Activated B cell treated with CpG ODN at 0.5 μM for 24 hours (primary cell): ENCODE measurements around the gene RHOJ. TPM values are rescaled to one million over a fixed set of nuclear protein-coding genes. Genes with fewer than 3 reads are reported as not detected.

Experiments used
- ATAC-seq: fragments of 200-7000 bp; cut with Tn5 transposase; one replicate; pipeline ENCODE4 v1.10.0; 2021; ENCODE audit warnings: low read depth, mild to moderate bottlenecking, moderate library complexity
- CTCF ChIA-PET: fragments of 350-600 bp; sonication (Branson Sonifier 250); formaldehyde crosslinking; loops from one replicate; lab custom pipeline; 2021; ENCODE audit warnings: antibody characterized with exemption; lab: Charles Lee
- POLR2A ChIA-PET: fragments of 350-600 bp; sonication (Branson Sonifier 250); formaldehyde crosslinking; loops from one replicate; lab custom pipeline; 2021; ENCODE audit warnings: antibody characterized with exemption; lab: Charles Lee
- DNase-seq: peaks from one replicate; pipeline ENCODE4 v3.0.0; 2022
- H3K27ac Mint-ChIP-seq: one replicate; pipeline ENCODE4 v1.8.0; 2020; ENCODE audit warnings: mixed read lengths
- H3K27me3 Mint-ChIP-seq: one replicate; pipeline ENCODE4 v1.8.0; 2021; ENCODE audit warnings: mixed read lengths
- H3K36me3 Mint-ChIP-seq: one replicate; pipeline ENCODE4 v1.8.0; 2021; ENCODE audit warnings: low read depth, mixed read lengths
- H3K4me1 Mint-ChIP-seq: one replicate; pipeline ENCODE4 v1.8.0; 2021; ENCODE audit warnings: mixed read lengths
- H3K4me3 Mint-ChIP-seq: one replicate; pipeline ENCODE4 v1.8.0; 2020; ENCODE audit warnings: mild to moderate bottlenecking, mixed read lengths
- H3K9me3 Mint-ChIP-seq: one replicate; pipeline ENCODE4 v1.8.0; 2020; ENCODE audit warnings: mixed read lengths
- CTCF ChIP-seq: fragments of 200-600 bp; IDR thresholded peaks from one replicate; pipeline ENCODE4 v1.8.0; 2022; ENCODE audit warnings: antibody characterized with exemption, mild to moderate bottlenecking
- intact Hi-C: fragments of 100-400 bp; cut with micrococcal nuclease; formaldehyde crosslinking; loops from one replicate; pipeline ENCODE4 v1.15.1; 2024
- total RNA-seq: library from RNA; stranded (reverse); gene quantifications from 2 replicates; pipeline ENCODE4 v1.2.3, GENCODE V29; 2022

The RHOJ gene
- total RNA-seq, 1 donor from 2014 or later: not detected

GRCh38 chr14:63193236-63193635, 11.0 kb upstream of the RHOJ start:
- Mint-ChIP-seq H3K27ac (no peak overlapping the region), H3K9me3 (peaks cover 7% of the 10 kb centered on the region), H3K4me1 (no peaks in the 10 kb centered on the region), H3K4me3 (no peak overlapping the region), H3K27me3 (no peaks in the 10 kb centered on the region), H3K36me3 (no peaks in the 10 kb centered on the region)
- intact Hi-C loops: no loop called here
- TF ChIP-seq CTCF: no peak
- ChIA-PET CTCF (no interaction called here), POLR2A (no interaction called here)
- no peak for DNase-seq
- ATAC-seq: no peak

DNA sequence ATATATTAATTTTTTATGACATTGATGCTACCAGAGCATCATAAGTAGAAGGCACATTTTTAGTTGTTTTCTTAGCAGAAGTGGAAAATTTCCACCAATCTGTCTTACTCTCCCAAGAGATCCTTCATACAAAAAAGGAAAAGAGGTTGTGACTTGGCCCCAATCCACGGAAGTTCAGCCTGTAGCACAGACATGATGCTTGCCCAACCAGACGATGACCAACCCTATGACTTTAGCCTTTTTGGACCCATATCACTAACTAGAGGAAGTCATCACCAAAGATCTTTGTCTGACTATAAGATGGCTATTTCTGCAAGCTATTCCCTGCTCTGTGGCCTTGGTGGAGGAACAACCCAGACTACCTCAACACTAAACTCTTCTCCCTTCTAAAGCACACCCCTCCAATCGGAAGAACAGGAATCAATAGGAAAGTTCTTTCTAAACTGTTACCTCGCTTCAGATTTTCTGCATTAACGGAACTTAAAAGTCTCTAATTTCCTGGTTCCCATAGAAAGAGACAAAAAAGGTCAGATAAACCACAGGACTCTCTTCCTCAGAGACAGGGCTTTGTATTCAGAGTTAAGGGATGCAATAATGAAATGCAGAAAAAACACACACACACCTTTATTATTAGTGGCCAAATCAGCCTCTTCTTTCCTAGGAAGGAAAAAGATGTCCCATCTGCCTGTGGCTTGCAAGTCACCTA, 4.1 kb upstream of the RHOJ start:
- CTCF ChIA-PET: no interaction called here
- ATAC-seq: no peak

DNA sequence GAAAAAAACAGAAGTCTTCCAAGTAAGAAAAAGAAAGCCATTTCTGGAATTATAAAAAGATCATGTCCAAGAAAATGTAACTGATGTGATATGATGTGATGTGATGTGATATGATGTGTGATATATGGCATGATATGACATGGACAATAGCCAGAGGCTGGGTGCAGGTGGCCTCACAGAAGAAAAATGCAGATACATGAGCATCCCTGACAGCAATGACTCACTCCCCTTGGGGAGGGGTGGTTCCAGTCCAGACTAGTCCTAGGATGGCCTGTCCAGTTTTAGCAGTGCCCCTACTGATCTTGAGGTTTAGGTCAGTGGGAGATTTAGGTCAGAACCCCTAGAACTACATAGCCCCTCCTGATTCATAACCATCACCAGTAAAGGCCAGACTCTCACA, 3.5 kb upstream of the RHOJ start:
- ATAC-seq (no peak), DNase-seq (no peak)
- Mint-ChIP-seq H3K27ac (no peak overlapping the region), H3K4me3 (no peak overlapping the region), H3K27me3 (peaks cover 5% of the 10 kb centered on the region), H3K36me3 (no peaks in the 10 kb centered on the region), H3K9me3 (no peaks in the 10 kb centered on the region), H3K4me1 (no peaks in the 10 kb centered on the region)
- intact Hi-C loops: no loop called here
- ChIA-PET CTCF (no interaction called here), POLR2A (no interaction called here)
- no peak for TF ChIP-seq CTCF

More for the DNA sequence above, 4.1 kb upstream of the RHOJ start:
- DNase-seq: no peak
- Mint-ChIP-seq H3K36me3 (no peaks in the 10 kb centered on the region), H3K4me1 (no peaks in the 10 kb centered on the region), H3K4me3 (no peak overlapping the region), H3K27ac (no peak overlapping the region), H3K27me3 (peaks cover 5% of the 10 kb centered on the region), H3K9me3 (no peaks in the 10 kb centered on the region)
- POLR2A ChIA-PET: no interaction called here
- TF ChIP-seq CTCF: no peak
- intact Hi-C loops: no loop called here

DNA sequence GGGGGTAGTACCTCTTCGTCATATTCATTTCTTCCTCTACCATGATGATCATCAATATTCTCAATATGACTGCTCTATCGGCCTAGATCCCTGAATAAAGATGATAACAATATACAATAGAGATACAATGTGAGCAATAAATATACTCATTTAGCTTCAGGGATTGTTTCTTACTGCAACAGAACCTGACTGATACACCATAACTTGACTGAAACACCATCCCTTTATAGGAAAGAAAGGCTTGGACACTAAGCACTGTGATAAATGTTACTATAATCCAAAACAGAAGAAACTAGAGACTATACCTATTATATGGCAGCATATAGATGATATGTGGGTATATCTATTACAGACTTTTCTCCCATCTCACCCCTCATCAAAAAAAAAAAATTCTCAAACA, 1.2 kb upstream of the RHOJ start:
- intact Hi-C loops: no loop called here
- Mint-ChIP-seq H3K27me3 (peaks cover 5% of the 10 kb centered on the region), H3K9me3 (no peaks in the 10 kb centered on the region), H3K27ac (no peak overlapping the region), H3K36me3 (no peaks in the 10 kb centered on the region), H3K4me1 (no peaks in the 10 kb centered on the region), H3K4me3 (no peak overlapping the region)
- no peak for TF ChIP-seq CTCF
- ATAC-seq: no peak
- ChIA-PET CTCF (no interaction called here), POLR2A (no interaction called here)
- no peak for DNase-seq

DNA sequence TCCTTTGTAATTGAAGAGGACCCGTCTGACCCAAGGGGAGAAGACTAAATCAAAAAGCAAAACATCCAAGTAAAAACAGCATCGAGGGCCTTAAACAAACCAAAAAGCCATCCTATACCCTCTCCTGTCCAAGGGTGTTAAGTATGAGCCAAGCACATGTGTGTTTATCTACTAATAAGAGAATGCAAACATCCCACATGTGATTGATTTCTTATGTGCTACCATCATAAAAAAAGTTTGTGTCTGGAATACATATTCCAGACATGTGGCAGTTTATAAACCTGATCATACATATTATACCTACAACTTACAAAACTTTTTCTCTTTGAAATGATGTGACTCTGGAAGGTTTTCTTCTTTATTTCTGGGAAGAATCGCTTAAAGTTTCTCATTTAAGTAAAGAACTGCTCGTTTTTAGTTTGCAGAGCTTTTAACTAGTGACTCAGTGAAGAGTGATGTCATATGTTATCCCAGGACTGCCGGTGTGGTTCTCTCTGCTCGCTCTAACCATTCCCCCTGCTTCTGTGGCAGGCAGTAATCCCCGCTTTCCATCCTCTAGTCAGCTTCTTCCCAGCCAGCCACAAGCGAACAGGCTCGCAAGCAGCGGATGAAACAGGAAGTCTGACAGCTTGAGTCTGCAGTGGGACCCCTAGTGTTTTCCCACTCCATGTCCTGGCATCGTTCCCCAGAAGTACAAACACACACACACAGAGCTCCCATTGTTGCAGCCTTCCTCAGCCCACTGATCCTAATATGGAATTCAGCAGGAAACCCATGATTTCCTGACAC, 431 bp upstream of the RHOJ start:
- CTCF ChIA-PET: no interaction called here
- POLR2A ChIA-PET: no interaction called here
- intact Hi-C loops: no loop called here
- ATAC-seq (no peak), DNase-seq (no peak)
- Mint-ChIP-seq H3K9me3 (no peaks in the 10 kb centered on the region), H3K4me3 (no peak overlapping the region), H3K27ac (no peak overlapping the region), H3K4me1 (no peaks in the 10 kb centered on the region), H3K27me3 (peaks cover 5% of the 10 kb centered on the region), H3K36me3 (no peaks in the 10 kb centered on the region)
- TF ChIP-seq CTCF: no peak
